Purkinje cell (primary cell): ENCODE results near the gene FAM47B. TPM values are rescaled to one million over a fixed set of nuclear protein-coding genes. Genes with fewer than 3 reads are reported as not detected.

Source experiments
- polyA plus RNA-seq: library from polyadenylated mRNA; unstranded; fragments of >200 nt; fragmentation: Nextera tagmentation; gene quantifications from 2 replicates; pipeline ENCODE4 v1.2.1, GENCODE V29; 2014

Gene FAM47B
- not detected in 2 replicates for polyA plus RNA-seq

DNA sequence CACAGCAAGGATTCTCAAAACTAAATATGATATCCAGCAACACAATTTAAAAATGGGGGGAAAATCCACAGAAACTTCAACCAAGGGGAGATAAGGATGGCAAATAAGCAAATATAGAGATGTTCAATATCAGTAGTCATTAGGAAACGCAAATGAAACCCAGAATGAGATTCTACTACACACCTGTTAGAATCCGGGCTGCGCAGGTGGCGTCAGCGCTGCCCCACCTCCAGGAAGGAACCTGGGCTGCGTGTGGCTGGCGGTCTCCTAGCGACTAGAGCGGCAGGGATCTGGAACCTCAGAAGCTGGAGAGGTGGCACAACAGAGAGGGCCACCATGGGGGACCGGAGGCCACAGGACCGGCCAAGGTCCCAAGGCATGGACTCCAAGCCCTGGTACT lies at the start of gene FAM47B:
Gene FAM47B (plus strand): TSS at position 301 of the 400 bp plus-strand sequence. CDS start 36 bp downstream, at position 337.

